NCI-H446 treated with DMSO at 0.1 percent for 48 hours (cell line): ENCODE data around the gene CDKAL1.
"Not testable (repeated sequence)": the region's sequence is repeated elsewhere in the genome, so short reads cannot be mapped to it uniquely, and the experiment has no call there.

Experiments
- DNase-seq: peaks from one replicate; lab custom pipeline; 2025; lab: John Stamatoyannopoulos, UW

Gene CDKAL1

GRCh38 chr6:21026576-21027273 is 492.5 kb downstream of the CDKAL1 start:
- DNase-seq, result no peak

DNA sequence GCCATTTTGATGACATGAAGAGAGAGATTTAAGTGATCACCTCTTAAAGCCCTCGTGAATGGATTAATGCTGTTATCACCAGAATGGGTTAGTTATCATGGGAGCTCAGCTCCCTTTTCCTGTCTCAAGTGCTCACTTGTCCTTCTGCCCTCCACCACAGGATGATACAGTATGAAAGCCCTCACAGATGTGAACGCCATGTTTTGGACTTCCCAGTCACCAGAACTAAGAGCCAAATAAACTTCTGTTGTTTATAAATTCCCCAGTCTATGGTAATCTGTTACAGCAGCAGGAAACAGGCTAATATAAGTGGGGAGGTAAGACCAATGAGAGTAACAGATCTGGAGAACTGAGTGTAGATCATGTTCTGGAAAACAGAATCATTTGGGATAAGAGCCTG is 493.2 kb downstream of the CDKAL1 start:
- no peak for DNase-seq

GRCh38 chr6:21031182-21031581 is 496.9 kb downstream of the CDKAL1 start:
- DNase-seq, result no peak

- no peak for DNase-seq
Observed at GRCh38 chr6:21033084-21033483, 498.8 kb downstream of the CDKAL1 start.

DNA sequence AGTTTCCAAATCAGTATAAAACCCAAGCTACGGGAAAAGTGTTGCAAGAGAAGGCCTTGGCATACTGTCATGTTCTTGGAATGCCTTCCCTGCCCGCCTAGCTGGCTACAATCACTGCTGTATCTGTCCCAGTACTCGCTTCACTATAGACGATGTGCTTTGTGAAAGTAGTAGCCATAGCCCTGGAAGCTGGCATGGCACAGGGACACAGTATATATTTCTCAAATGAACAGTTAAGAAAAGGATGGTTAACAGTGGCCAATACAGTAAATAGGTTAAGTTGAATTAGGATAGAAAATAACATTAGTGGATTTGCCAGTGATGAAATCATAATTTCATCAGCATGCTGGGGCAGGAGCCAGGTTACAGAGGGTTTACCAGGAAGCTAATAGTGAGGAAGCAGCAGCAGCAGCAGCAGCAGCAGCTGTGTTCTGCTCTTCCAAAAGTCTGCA is 499.3 kb downstream of the CDKAL1 start:
- peak; percentile 19 for DNase-seq

GRCh38 chr6:21034345-21034744 is 500.1 kb downstream of the CDKAL1 start:
- no peak for DNase-seq

- DNase-seq, result no peak
Observed at GRCh38 chr6:21037453-21037852, 503.2 kb downstream of the CDKAL1 start.

DNA sequence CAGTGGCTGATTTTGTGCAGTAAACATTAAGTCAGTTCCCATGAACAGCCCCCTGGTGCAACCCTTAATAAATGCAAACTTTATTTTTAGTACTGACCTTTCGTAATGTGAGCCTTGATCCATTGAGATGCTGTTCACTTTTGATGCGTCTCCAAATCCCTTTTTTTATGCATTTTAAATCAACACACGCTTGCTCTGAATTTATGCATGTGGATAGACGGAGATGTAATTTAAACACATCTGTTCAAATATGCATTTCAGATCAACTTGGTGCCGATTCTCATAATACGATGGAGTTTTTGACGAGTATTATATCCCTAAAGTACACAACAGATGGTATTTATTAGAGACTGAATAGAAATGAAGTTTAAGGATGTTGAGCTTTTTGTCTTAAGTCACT is 505.7 kb downstream of the CDKAL1 start:
- DNase-seq, result peak; percentile 34

GRCh38 chr6:21045135-21045700 is 511.0 kb downstream of the CDKAL1 start:
- no peak for DNase-seq

DNA sequence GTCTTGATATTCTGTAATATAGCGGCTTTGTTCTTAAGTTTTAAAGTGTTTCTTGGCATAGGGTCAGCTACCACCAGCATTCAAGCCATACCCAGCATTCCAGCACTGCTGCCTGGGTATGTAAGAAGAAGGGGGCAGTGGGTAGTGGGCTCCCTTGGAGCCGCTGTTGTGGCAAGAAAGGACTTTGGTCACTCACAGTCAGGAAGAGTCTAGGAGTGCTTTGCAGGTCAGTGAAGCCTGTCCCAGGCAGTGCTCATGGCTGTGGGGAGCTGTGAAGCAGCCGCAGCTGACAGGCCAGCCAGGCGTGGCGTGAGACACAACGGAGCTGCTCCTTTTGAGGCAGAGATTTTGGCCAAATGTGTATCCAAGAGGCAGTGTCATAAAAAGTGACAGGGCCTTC is 512.0 kb downstream of the CDKAL1 start:
- no peak for DNase-seq

- no peak for DNase-seq
Observed at GRCh38 chr6:21048047-21048446, 513.8 kb downstream of the CDKAL1 start.

DNA sequence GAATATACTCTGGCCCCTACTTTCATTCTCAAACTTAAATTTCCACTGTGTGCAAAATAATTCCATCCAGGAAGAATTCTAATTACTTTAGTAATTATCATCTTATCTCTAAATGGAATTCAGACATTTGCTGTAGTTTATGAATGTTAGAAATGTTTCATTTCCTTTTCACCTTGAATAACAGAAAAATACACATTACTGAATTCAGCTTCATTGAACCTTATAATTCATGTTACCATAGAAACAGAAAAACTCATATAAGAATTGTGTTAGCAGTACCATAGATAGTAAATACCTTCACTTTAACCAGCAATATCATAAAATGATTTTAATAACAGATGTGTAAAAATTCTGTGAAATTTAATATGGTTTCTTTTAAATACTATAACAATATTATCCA is 514.9 kb downstream of the CDKAL1 start:
- no peak for DNase-seq

DNA sequence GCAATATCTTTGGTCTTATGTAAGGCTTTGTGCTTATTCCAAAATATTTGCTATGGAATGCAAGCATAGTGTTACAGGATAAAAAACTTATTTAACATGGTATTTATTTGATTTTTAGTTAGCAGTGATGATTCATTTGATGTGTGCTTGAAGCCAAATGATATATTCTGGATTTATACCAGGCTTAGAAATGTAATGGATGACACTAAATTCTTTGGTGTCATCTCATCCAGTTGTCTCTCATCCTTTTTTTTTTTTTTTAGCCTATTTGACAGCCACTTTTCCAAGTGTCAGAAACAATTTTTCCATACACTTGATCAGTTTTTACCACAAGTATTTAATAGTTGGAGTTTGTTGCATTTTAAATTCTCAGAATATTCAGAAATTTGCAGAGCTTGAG is 515.3 kb downstream of the CDKAL1 start:
- DNase-seq, result no peak

DNA sequence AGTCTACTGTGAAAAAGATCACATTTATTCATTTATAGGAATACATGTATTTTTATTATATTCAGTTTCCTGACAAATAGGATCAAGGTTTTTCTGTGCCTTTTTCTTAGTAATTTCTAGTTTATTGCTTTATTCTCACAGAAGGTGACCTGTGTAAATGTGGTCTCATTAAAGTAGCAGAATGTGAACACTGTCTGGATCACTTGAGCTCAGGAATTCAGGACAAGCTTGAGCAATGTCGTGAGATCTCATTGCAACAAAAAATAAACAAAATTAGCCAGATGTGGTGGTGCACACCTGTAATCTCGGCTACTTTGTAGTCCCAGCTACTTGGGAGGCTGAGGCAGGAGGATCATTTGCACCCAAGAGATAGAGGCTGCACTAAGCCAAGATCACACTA is 516.7 kb downstream of the CDKAL1 start:
- no peak for DNase-seq

- DNase-seq, result no peak
Observed at GRCh38 chr6:21051777-21052176, 517.5 kb downstream of the CDKAL1 start.

DNA sequence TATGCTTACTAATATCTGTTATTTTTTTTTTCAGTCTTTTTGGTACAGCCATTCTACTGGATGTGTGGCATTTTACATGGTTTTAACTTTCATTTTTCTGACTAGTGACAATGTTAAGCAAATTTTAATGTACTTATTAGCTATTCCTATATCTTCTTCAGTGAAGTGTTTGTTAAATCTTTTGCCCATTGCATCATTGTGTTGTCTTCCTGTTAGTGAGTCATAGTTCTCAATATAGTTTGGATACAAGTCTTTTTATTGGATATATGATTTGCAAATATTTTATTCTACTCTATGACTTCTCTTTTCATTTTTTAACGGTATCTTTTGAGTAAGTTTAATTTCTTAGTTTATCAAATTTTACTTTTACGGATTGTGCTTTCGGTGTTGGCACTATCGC is 519.4 kb downstream of the CDKAL1 start:
- no peak for DNase-seq

DNA sequence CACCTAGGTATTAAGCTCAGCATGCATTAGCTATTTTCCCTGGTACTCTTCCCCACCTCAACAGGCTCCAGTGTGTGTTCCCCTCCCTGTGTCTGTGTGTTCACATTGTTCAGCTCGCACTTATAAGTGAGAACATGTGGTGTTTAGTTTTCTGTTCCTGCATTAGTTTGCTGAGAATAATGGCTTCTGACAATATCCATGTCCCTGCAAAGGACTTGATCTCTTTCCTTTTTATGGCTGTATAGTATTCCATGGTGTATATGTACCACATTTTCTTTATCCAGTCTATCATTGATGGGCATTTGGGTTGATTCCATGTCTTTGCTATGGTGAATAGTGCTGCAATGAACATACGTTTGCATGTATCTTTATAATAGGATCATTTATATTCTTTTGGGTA is 521.2 kb downstream of the CDKAL1 start:
- DNase-seq, result not testable (repeated sequence)

- no peak for DNase-seq
Observed at GRCh38 chr6:21061892-21062291, 527.6 kb downstream of the CDKAL1 start.

DNA sequence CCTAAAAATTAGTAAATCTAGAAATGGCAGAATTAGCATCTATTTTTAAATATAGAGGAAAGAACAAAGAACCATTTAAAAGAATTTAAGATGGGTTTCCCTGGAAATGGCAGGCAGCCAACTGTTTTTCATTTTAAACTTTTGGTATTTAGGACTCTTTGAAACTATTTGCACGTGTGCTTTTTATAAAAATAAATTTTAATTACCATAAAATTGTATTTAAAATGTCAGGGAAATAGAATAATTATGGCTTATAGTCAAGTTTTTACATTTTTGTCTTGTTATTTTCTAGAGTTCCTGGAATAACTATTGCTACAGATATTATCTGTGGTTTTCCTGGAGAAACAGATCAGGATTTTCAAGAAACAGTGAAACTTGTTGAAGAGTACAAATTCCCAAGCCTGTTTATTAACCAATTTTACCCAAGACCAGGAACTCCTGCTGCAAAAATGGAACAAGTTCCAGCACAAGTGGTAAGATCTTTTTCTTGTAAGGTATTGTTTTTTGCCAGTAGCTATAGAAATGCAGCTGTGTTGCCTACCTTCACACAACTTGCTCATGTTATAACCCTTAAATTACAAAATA is 530.6 kb downstream of the CDKAL1 start:
- no peak for DNase-seq

GRCh38 chr6:21067521-21067920 is 533.3 kb downstream of the CDKAL1 start:
- DNase-seq, result no peak

DNA sequence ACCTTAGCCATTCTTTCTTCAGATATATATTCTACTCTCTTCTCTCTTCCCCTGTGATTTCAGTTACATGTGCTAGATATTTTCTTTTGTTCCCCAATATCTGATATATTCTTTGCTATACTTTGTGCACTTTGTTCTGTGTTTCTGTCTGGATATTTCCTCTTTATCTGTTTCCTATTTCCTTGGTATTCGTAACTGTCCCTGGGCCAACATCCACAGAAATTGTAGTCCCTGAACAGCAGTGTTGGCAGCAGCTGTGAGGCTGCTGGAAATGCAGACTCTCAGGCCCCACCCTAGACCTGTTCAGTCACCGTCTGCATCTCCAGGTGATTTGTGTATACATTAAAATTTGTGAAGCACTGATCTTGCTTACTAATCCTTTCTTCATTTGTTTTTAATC is 536.4 kb downstream of the CDKAL1 start:
- DNase-seq, result no peak

DNA sequence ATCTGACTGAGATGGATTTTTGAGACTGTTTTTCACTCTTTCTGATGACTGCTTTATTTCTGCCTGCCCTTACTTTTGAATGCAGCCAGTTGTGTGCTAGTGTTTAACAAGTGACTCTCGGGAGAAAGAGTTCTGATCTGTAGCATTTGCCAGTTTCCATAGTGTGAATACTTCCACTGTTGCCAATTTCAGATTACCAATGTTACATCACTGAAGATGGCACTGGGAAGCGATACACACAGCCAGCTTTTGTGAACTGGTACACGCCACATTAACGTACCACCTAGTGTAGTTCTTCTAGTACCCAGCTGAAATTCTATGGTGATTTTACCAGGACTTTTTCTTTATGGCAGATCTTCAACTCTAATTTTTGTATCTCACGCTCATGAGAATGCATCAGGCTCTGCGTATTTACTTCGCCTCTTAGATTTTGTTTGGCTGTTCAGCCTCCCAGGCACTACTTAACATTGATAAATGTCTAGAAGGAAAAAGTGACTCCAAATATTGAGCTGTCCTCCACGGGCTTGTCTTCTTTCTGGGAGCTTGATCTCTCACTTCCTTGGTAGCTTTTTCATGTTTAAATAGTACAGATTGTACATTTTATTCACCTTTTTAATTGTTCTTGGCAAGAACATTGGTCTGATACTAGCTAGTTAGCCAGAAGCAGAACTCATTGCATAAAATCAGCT is 537.7 kb downstream of the CDKAL1 start:
- no peak for DNase-seq

- DNase-seq, result peak; percentile 67
Observed at GRCh38 chr6:21073318-21073839, 539.1 kb downstream of the CDKAL1 start.
